Measurements from ENCODE around the gene FTCD.

GRCh38 chr21:46193829-46194373 lies 38.5 kb upstream of the FTCD start:
- TF ChIP-seq POLR2AphosphoS5 (IDR thresholded peaks at IDR 0.05; ENCODE audit: low read depth, low read length) = no peak
- TF ChIP-seq FOXP2 (optimal IDR thresholded peaks at IDR 0.05; ENCODE audit: borderline replicate concordance, extremely low read depth, extremely low read length, insufficient read depth) = no peak
- no peak for TF ChIP-seq TAF1 (IDR thresholded peaks at IDR 0.05; ENCODE audit: borderline replicate concordance, insufficient read depth, low read length)
- no peak for TF ChIP-seq REST (IDR thresholded peaks at IDR 0.05; ENCODE audit: insufficient read depth in 1 of 2, low read depth in 2 of 2, low read length in 2 of 2)

Data from PFSK-1 (cell line).